Epithelial cell of esophagus (primary cell): ENCODE measurements around the gene SLC22A15.
A peak's percentile ranks its signal among the peaks of the same experiment; 100 is the strongest.

Experiments
- DNase-seq: peaks from one replicate; pipeline ENCODE4 v3.0.0; 2010; ENCODE audit warnings: low read depth
- H3K4me3 ChIP-seq: 2 replicates; pipeline ENCODE4 v1.5.1; 2011; ENCODE audit warnings: mild to moderate bottlenecking, low read length, control low read depth
- TF ChIP-seq, protein P1 (sequence below): IDR thresholded peaks from 2 replicates; pipeline ENCODE4 v1.5.1; 2011; ENCODE audit warnings: low read depth, mild to moderate bottlenecking, low read length, control low read depth, inconsistent platforms; ENCODE audit not compliant: insufficient read depth; ENCODE audit errors: missing control alignments

The SLC22A15 gene

DNA sequence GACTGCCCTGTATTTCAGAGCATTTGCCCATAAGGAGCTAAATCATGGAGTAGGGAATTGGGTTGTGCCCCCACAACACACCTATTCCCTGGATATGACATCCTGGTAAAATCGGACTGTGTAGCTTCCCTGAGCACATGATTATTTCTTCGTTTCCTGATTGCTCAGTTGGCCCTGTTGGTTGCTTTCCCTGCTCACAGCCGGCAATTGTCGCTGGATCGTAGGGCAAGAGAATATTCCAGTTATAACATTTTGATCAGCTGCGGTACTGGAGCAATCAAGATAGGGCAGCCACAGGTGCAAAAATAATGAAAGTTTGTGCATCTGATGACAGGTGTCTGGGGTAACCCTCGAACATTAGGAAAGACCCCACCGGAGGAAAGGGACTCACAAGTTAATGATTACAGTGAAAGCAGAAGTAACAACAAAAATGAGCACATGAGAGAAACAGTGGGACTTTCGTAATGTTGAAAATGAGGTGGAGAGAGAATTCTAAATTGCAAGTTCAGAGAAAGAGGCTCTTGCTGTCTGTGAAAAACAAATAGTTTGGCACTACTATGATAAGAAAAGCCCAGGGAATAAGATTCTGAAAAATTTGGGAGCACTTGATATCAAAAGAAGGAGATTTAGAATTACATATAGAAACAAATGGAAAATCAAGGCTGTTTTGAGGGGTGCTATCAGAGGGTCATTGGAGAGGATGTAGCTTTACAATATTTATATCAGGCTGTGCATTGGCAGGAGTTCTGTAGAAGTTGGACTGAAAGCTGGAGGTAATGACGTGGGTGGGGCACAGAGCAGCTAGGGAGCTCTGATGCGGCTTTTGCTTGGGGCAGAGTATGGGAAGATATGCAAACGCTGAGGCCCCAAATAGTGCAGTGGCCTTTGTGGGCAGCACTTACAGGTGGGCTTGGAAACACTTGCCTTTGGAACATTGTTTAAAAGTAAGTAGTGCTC is 134.5 kb downstream of the SLC22A15 start, which contains the start of gene MAB21L3:
Gene MAB21L3 (plus strand): TSS at position 833 of the 957 bp plus-strand sequence. CDS start 1,217 bp downstream, outside the sequence.
- H3K4me3 ChIP-seq, result no peak within 1 kb of the TSS
- TF ChIP-seq, protein P1, sequence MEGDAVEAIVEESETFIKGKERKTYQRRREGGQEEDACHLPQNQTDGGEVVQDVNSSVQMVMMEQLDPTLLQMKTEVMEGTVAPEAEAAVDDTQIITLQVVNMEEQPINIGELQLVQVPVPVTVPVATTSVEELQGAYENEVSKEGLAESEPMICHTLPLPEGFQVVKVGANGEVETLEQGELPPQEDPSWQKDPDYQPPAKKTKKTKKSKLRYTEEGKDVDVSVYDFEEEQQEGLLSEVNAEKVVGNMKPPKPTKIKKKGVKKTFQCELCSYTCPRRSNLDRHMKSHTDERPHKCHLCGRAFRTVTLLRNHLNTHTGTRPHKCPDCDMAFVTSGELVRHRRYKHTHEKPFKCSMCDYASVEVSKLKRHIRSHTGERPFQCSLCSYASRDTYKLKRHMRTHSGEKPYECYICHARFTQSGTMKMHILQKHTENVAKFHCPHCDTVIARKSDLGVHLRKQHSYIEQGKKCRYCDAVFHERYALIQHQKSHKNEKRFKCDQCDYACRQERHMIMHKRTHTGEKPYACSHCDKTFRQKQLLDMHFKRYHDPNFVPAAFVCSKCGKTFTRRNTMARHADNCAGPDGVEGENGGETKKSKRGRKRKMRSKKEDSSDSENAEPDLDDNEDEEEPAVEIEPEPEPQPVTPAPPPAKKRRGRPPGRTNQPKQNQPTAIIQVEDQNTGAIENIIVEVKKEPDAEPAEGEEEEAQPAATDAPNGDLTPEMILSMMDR, result no peak
- peak; percentile 50 for DNase-seq

DNA sequence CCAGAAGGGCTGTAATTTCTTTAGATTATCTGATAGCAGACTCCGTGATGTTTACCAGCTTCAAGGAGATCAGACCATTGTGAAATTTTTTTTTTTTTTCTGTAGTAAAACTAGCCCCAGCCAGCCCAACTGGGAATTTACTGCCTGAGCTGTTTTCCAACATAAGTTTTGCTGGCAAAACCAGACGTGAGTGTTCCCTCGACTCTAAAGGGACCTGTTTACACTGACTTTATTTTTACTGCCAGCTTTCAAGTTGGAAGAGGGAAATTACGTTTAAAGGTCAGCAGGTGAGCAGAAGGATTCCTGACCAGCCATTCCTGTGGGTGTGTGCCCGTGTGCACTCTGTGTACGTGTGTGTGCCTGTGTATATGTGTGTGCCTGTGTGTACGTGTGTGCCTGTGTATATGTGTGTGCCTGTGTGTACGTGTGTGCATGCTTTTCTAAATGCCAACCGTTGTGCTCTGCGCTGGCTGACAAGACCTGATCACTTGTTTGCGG is 135.3 kb downstream of the SLC22A15 start:
- TF ChIP-seq, protein P1, result no peak
- H3K4me3 ChIP-seq, result no peak overlapping the region
- peak; percentile 51 for DNase-seq

DNA sequence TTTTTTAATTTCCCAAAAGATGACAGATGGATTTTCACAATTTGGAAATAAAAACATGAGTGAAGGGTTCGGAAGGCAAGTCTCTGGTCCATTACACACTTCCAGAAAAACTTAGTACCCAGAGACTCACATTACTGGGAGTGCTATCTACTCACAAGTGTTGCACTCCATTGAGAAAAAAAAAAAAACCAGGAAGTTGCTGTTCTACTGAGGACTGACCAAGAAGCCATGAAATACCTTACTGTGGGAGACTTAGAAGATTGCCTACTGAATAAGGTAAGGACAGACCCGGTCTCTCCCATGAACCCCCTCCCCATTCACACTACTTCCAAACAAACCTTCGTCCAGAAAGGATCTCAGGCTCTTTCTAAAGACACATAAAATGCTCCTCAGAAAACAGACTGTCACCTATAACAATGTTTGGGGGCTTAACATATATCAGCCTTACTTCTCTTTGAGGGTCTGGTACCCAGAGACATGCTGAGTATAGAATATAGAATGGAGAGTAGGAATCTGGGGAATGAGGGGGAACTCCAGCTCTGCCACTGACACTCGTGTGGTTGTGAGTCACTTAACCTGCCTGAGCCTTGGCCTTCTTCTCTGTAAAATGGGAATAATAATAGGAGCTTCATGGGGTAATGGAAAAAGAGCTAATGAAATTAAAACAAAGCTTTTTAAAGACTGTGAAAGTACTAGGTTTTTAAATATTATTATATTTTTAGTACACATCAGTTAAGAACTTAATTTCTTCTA is 136.3 kb downstream of the SLC22A15 start:
- H3K4me3 ChIP-seq, result no peak overlapping the region
- DNase-seq, result no peak
- TF ChIP-seq, protein P1, result no peak

DNA sequence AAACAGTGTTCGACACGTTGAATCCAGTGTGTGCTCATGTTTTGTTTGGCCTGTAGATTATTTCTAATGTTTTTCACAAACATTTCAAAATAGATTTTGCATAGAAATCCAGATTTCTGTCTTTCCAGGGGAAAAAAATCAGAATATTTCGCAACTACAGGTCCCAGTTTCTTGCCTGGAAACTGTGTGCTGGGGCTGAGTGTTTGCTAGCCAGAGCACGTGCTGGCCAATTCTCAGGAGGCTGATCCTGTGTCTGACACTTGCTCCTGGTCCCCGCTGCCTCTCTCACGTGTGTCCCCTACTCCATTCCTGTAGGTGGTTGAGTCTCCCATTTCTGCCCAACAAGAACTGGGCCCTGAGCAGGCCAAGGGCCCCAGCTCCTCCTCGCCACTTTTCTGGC is 137.3 kb downstream of the SLC22A15 start:
- TF ChIP-seq, protein P1, result no peak
- H3K4me3 ChIP-seq, result no peak overlapping the region
- no peak for DNase-seq

DNA sequence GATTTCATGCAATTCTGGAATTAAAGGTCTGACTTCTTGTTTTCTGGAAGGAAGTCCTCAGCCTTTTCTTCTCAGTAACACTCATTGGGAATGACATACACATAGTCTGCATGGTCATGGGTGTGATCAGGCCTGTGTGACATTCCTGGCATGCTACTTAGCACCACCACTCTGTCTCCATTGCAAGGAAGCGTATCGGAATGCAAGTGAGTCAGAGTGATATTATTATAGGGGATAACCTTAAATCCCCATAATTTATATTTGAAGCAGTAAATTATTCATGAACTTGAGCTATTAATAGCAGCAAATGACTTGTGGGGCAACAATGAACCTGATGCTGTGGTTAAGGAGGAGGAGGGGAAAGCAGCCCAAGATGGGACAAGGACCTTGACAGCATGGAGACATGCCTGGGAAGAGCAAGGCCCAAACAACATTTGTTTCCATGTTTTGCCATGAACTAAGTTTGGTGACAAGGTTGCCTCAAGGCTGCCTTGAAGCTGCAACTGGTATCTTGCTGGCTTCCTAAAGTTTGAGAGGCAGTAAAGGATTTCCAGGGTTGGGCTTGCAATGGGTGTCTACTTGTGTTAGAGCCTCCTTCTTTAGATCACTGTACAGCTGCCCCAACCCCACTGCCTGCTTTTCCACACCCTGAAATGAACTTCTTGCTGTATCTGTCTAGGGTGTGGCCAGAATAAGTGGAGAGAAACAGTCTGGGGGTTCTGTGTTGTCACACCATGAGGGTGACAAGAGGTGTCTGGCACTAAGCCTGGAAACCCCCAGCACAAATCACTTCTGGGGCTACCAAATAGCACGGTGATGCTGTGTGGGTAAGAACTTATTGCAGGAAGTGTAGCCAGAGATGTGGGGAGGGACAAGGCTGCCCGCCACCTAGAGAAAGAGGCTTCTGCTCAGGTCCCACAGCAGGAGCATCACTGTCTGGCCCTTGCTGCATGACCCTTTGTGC is 139.4 kb downstream of the SLC22A15 start:
- peak; percentile 85 for DNase-seq
- TF ChIP-seq, protein P1, result no peak

DNA sequence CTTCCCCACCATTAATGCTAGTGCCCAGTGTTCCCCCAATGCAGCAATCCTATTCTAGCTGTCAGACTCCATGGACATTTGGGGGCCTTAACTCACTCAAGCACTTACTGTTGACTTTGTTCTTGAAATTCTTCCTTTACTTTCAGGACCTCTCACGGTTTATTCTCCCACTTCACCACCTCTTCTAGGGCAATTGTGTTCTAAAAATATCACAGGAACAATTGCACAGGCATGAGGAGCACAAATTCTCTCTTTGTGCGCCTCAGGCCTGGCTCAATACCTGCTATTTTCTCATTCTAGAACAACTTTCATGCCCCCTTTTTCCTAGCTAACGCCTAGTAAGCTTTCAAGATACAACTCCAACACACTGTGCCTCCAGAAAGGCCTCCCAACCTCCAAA is 142.2 kb downstream of the SLC22A15 start:
- H3K4me3 ChIP-seq, result no peak overlapping the region
- DNase-seq, result no peak
- TF ChIP-seq, protein P1, result no peak

More for the DNA sequence above, 139.4 kb downstream of the SLC22A15 start:
- H3K4me3 ChIP-seq, result no peak overlapping the region
